GM10248 (cell line): Measurements from ENCODE around the gene MOXD1.

ENCODE experiments used
- CTCF ChIA-PET: fragments of 300-600 bp; sonication (Branson Sonifier 250); formaldehyde crosslinking; extraction: SDS; loops from one replicate; lab custom pipeline; 2021; ENCODE audit warnings: antibody characterized with exemption; lab: Yijun Ruan, JAX
- POLR2A ChIA-PET: fragments of 350-650 bp; sonication (Branson Sonifier 250); formaldehyde crosslinking; extraction: SDS; loops from one replicate; lab custom pipeline; 2020; ENCODE audit warnings: antibody characterized with exemption; lab: Yijun Ruan, JAX
- DNase-seq: peaks from one replicate; pipeline ENCODE4 v3.0.0; 2012; ENCODE audit errors: extremely low spot score
- CTCF ChIP-seq: IDR thresholded peaks from 2 replicates; pipeline ENCODE4 v1.5.1; 2012; ENCODE audit warnings: mild to moderate bottlenecking, low read depth; ENCODE audit errors: extremely low read depth, missing control alignments, control extremely low read depth

MOXD1 gene

GRCh38 chr6:132391391-132392269, 9.6 kb downstream of the MOXD1 start:
- ChIA-PET POLR2A (no interaction called here), CTCF (interaction anchor here (0.8 to 2.4 kb wide), 4 partner anchors 14 to 112 kb away, joined by 3 to 5 read pairs (median 4); no protein-coding TSS in a partner anchor)
- no peak for TF ChIP-seq CTCF
- DNase-seq, result no peak

- no peak for TF ChIP-seq CTCF
- POLR2A ChIA-PET, result no interaction called here
- CTCF ChIA-PET, result interaction anchor here (1.1 kb wide), 1 partner anchor 13 kb away, joined by 4 read pairs; no protein-coding TSS in a partner anchor
- DNase-seq, result no peak
These were observed 10.8 kb downstream of the MOXD1 start for GRCh38 chr6:132390451-132390850.

- ChIA-PET CTCF (no interaction called here), POLR2A (no interaction called here)
- no peak for DNase-seq
- no peak for TF ChIP-seq CTCF
These were observed 11.3 kb downstream of the MOXD1 start for GRCh38 chr6:132390017-132390416.

GRCh38 chr6:132388291-132388690, 13.0 kb downstream of the MOXD1 start:
- CTCF ChIA-PET, result interaction anchor here (1.2 kb wide), 1 partner anchor 108 kb away, joined by 5 read pairs; no protein-coding TSS in a partner anchor
- DNase-seq, result no peak
- POLR2A ChIA-PET, result no interaction called here

GRCh38 chr6:132382630-132383175, 18.6 kb downstream of the MOXD1 start:
- DNase-seq, result no peak
- ChIA-PET CTCF (interaction anchor here (3.3 kb wide), 1 partner anchor 103 kb away, joined by 13 read pairs; no protein-coding TSS in a partner anchor), POLR2A (no interaction called here)
- TF ChIP-seq CTCF, result no peak

More at GRCh38 chr6:132388291-132388690, 13.0 kb downstream of the MOXD1 start:
- no peak for TF ChIP-seq CTCF

GRCh38 chr6:132381381-132381780, 19.9 kb downstream of the MOXD1 start:
- ChIA-PET CTCF (no interaction called here), POLR2A (no interaction called here)
- no peak for DNase-seq

More at GRCh38 chr6:132381381-132381780, 19.9 kb downstream of the MOXD1 start:
- no peak for TF ChIP-seq CTCF
